ENCODE results near the gene GNAS. TPM values are rescaled to one million over a fixed set of nuclear protein-coding genes. Genes with fewer than 3 reads are reported as not detected.
A peak's percentile ranks its signal among the peaks of the same experiment; 100 is the strongest.

Gene GNAS
- polyA plus RNA-seq, 1 experiment, result 1,537 TPM

GRCh38 chr20:58853976-58854637 is 1.6 kb downstream of the GNAS start:
- no peaks in the 10 kb centered on the region for H3K36me3 ChIP-seq (ENCODE audit: control insufficient read depth, insufficient read depth, low read length)
- TF ChIP-seq CTCF (IDR thresholded peaks at IDR 0.05; ENCODE audit: insufficient read depth, low read depth, low read length), result no peak
- ChIA-PET POLR2A (no interaction called here), CTCF (interaction anchor here (0.9 to 2.2 kb wide), 5 partner anchors 10 to 616 kb away, joined by 3 to 7 read pairs (median 5); no protein-coding TSS in a partner anchor)
- no peak overlapping the region for H3K4me3 ChIP-seq (ENCODE audit: low read depth, low read length)
- no peak for DNase-seq (ENCODE audit: low read depth)
- H3K27me3 ChIP-seq (ENCODE audit: control insufficient read depth, insufficient read depth, low read length), result peaks cover 20% of the 10 kb centered on the region

GRCh38 chr20:58854638-58855471 is 2.3 kb downstream of the GNAS start:
- ChIA-PET POLR2A (interaction anchor here (0.6 kb wide), 1 partner anchor 202 kb away, joined by 3 read pairs; no protein-coding TSS in a partner anchor), CTCF (interaction anchor here (1.7 to 2.2 kb wide), 2 partner anchors 15 to 617 kb away, joined by 5 to 7 read pairs; no protein-coding TSS in a partner anchor)
- TF ChIP-seq CTCF (IDR thresholded peaks at IDR 0.05; ENCODE audit: insufficient read depth, low read depth, low read length), result no peak
- peak overlapping the region; percentile 9 for H3K4me3 ChIP-seq (ENCODE audit: low read depth, low read length)
- DNase-seq (ENCODE audit: low read depth), result no peak
- H3K27me3 ChIP-seq (ENCODE audit: control insufficient read depth, insufficient read depth, low read length), result peaks cover 20% of the 10 kb centered on the region
- H3K36me3 ChIP-seq (ENCODE audit: control insufficient read depth, insufficient read depth, low read length), result no peaks in the 10 kb centered on the region

- Histone ChIP-seq H3K4me3 (ENCODE audit: low read depth, low read length) (no peak overlapping the region), H3K27me3 (ENCODE audit: control insufficient read depth, insufficient read depth, low read length) (peaks cover 20% of the 10 kb centered on the region), H3K36me3 (ENCODE audit: control insufficient read depth, insufficient read depth, low read length) (no peaks in the 10 kb centered on the region)
- ChIA-PET CTCF (interaction anchor here (1.0 kb wide), 1 partner anchor 13 kb away, joined by 3 read pairs; no protein-coding TSS in a partner anchor), POLR2A (no interaction called here)
- DNase-seq (ENCODE audit: low read depth), result no peak
- TF ChIP-seq CTCF (IDR thresholded peaks at IDR 0.05; ENCODE audit: insufficient read depth, low read depth, low read length), result no peak
Observed at GRCh38 chr20:58855506-58856389, 3.2 kb downstream of the GNAS start.

GRCh38 chr20:58863044-58863790 is 10.7 kb downstream of the GNAS start:
- no peak overlapping the region for H3K4me3 ChIP-seq (ENCODE audit: low read depth, low read length)
- DNase-seq (ENCODE audit: low read depth), result no peak
- TF ChIP-seq CTCF (IDR thresholded peaks at IDR 0.05; ENCODE audit: insufficient read depth, low read depth, low read length), result no peak
- POLR2A ChIA-PET, result no interaction called here
- CTCF ChIA-PET, result interaction anchor here (1.0 to 2.0 kb wide), 3 partner anchors 11 to 633 kb away, joined by 3 to 5 read pairs (median 4); no protein-coding TSS in a partner anchor
- H3K27me3 ChIP-seq (ENCODE audit: control insufficient read depth, insufficient read depth, low read length), result peaks cover 15% of the 10 kb centered on the region
- no peaks in the 10 kb centered on the region for H3K36me3 ChIP-seq (ENCODE audit: control insufficient read depth, insufficient read depth, low read length)

Measured in BJ (cell line).